NB4 (cell line): Measurements from ENCODE around the gene FMNL2.

Experiments
- DNase-seq: peaks from one replicate; pipeline ENCODE4 v3.0.0; 2010; ENCODE audit warnings: low read depth
- H3K4me3 ChIP-seq: one replicate; pipeline ENCODE4 v1.5.1; 2011; ENCODE audit warnings: mild to moderate bottlenecking, low read depth, low read length, moderate library complexity
- MAX ChIP-seq: IDR thresholded peaks from 2 replicates; pipeline ENCODE4 v1.6.1; 2011; ENCODE audit warnings: low read depth, low read length
- MYC ChIP-seq: IDR thresholded peaks from 2 replicates; pipeline ENCODE4 v1.6.1; 2011; ENCODE audit warnings: low read depth, low read length
- POLR2A ChIP-seq: IDR thresholded peaks from 2 replicates; pipeline ENCODE4 v1.6.1; 2011; ENCODE audit warnings: mild to moderate bottlenecking; ENCODE audit not compliant: insufficient read length; ENCODE audit errors: extremely low read depth
- TF ChIP-seq, protein P1 (sequence below): IDR thresholded peaks from one replicate; pipeline ENCODE4 v1.5.1; 2012; ENCODE audit warnings: low read depth, low read length

Gene FMNL2

GRCh38 chr2:152334701-152335015 is 316 bp upstream of the FMNL2 start:
- TF ChIP-seq POLR2A (no peak), MYC (no peak), MAX (no peak)
- TF ChIP-seq, protein P1, sequence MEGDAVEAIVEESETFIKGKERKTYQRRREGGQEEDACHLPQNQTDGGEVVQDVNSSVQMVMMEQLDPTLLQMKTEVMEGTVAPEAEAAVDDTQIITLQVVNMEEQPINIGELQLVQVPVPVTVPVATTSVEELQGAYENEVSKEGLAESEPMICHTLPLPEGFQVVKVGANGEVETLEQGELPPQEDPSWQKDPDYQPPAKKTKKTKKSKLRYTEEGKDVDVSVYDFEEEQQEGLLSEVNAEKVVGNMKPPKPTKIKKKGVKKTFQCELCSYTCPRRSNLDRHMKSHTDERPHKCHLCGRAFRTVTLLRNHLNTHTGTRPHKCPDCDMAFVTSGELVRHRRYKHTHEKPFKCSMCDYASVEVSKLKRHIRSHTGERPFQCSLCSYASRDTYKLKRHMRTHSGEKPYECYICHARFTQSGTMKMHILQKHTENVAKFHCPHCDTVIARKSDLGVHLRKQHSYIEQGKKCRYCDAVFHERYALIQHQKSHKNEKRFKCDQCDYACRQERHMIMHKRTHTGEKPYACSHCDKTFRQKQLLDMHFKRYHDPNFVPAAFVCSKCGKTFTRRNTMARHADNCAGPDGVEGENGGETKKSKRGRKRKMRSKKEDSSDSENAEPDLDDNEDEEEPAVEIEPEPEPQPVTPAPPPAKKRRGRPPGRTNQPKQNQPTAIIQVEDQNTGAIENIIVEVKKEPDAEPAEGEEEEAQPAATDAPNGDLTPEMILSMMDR, result no peak
- no peak for DNase-seq
- H3K4me3 ChIP-seq, result peak overlapping the region; percentile 27

DNA sequence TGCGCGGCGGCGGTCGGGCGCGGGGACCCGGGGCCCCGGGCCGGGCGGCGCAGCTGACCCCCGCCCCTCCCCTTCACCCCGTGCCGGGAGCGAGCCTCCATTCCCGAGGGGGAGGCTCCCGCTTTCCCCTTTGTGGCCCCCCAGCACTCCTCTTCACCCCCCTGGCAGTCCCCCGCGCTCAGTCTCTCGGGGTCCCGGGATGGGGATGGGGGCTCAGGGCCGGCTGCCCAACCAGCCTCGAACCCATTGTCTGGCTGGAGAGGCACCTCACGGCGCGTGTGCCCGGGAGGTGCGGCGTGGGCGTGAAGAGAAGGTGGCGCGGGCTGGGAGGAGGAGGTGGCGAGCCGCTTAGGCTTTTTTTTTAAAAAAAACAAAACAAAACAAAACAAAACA is 748 bp downstream of the FMNL2 start:
- H3K4me3 ChIP-seq, result peak overlapping the region; percentile 53
- no peak for TF ChIP-seq MYC
- DNase-seq, result no peak

DNA sequence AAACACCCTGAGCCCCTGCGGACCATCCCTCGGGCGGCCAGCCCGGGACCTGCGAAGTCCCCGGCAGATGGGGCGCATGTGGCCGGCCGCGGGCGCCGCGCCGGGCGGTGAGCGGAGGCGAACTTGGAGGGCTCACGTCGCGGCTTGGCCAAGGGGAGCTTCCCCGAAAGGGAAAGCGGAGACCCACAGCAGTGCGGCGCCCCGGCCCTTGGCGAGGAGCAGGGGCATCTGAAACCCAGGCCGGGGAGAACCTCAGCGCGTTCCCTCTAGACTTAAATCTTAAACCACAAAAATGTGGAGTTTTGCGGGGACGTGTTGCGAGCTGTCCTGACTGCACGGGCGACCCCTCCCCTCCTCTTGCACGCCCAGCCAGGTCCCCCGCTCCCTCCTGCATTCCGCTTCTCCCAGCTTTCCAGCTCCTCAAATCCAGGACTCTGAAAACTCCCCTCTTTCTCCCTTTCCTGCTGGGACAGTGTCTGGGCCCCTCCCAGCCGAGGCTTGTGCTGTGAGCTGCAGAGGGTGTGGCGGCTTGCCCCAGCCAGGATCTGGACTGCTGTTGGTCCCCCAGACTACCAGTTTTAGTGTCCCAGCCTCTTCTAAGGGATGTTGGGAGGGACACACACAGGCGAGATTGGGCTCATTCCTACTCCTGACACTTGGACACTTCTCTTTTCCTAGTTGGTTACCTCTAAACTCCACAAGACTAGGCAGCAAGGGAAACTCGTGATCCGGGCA is 1.3 kb downstream of the FMNL2 start:
- peak overlapping the region; percentile 53 for H3K4me3 ChIP-seq

GRCh38 chr2:152336854-152337510 is 2.0 kb downstream of the FMNL2 start:
- TF ChIP-seq MYC, result no peak
- TF ChIP-seq POLR2A, result no peak
- TF ChIP-seq MAX, result no peak
- TF ChIP-seq, protein P1, result no peak
- peak; percentile 28 for DNase-seq
- no peak overlapping the region for H3K4me3 ChIP-seq

More for the DNA sequence above, 1.3 kb downstream of the FMNL2 start:
- TF ChIP-seq POLR2A, result no peak
- TF ChIP-seq MAX, result no peak
- TF ChIP-seq, protein P1, result no peak
- TF ChIP-seq MYC, result no peak
- DNase-seq, result peak; percentile 67

DNA sequence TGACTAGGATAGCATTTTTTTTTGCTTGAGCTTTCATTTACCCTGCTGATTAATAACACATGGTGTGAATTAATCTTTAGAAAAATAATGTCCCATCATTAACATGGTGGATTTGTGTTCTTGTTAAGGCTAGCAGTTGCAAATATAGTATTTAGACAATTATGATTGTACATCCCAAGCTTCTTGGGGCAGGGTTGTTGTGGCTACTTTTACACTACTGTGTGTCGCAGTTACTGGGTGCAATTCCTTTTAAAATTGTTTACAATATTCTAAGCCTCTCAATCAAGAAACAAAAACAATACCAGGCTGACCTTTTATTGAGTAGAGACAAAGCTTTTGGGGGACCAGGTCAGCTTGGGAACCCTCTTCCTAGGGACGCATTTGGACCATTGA is 2.5 kb downstream of the FMNL2 start:
- H3K4me3 ChIP-seq, result no peak overlapping the region

More for the DNA sequence above, 2.5 kb downstream of the FMNL2 start:
- DNase-seq, result no peak
- TF ChIP-seq MYC (no peak), MAX (no peak), POLR2A (no peak)
- TF ChIP-seq, protein P1, result no peak
